Left forelimb (tissue), 1 donor: ENCODE measurements around the gene GADL1.

ENCODE experiments used
- DNase-seq: peaks from one replicate; pipeline ENCODE4 v3.0.0-alpha.2; 2018; ENCODE audit warnings: low spot score

The GADL1 gene

DNA sequence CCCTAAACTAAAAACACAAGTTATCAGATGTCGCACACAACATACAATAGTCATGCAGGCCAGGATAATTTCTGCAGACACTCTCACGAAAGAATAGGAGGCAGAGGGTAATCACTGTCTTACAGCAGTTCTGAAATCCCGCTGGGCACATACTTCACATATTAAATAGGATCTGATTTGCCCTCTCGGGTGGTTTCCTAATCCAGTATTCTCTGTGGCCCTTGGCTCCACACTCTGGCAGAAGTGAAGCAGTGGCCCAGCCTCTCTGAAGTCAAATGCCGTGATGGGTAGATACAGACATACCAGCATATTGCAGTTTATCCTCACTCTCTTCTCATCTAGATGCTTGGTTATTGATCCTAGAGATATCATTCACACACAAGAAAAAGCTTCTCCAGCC lies 19.0 kb downstream of the GADL1 start:
- DNase-seq, result no peak

- DNase-seq, result no peak
These were observed 20.8 kb downstream of the GADL1 start for GRCh38 chr3:30873671-30874070.

DNA sequence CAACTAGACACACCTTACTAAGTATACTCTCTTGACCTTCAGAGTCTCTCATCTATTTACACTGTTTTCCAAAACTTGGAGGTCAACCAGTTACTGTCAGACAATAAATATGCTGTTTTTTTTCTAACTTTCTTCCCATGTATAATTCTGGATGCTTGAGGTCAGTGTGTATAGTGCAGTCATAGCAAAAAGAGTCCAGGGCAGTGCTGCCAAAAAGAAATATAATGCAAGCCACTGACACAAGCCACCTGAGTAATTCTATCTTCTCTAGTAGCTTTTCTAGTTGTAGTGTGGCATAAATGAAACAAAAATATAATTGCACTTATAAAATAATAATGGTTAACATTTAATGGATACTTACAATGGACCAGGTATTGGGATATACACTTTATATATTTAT lies 21.6 kb downstream of the GADL1 start:
- DNase-seq, result no peak

- DNase-seq, result no peak
These were observed 22.7 kb downstream of the GADL1 start for GRCh38 chr3:30871720-30872119.

DNA sequence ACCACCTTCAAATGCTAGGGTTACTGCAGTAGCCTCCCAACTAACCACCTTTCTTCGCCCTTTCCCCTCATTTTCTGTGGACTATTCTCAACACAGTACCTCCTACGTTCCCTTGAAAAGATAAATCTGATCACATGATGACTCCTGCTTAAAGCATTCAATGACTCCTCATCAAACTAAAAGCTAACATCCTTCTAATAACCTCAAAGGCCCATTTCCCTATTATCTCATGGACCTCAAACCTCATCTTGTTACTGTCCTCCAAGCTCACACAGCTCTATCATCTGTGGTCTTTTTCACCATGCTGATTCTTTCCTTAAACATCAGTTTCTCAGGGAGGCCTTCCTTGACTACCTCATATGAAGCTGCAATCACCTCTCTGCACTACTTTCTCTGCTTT lies 29.6 kb downstream of the GADL1 start:
- DNase-seq, result no peak

GRCh38 chr3:30864132-30864531 lies 30.3 kb downstream of the GADL1 start:
- no peak for DNase-seq

DNA sequence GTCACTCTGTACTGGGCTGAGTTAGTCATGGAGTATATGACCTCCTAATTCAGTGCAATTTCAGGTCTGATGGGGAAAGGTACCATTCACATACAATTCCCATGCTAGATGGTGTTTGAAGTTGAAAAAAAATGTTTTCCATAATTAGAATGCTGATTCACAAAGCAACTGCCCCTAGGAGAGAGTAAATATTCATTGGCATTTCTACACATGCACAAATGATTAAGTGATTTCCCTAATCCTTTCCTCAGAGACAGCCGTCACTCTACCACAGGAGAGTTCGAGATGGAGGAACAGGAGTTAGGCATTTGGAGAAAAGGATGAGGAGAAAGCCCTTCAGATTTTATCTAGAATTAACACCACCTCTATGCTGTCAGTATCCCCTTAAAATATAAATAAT lies 32.5 kb downstream of the GADL1 start:
- no peak for DNase-seq

- no peak for DNase-seq
These were observed 35.5 kb downstream of the GADL1 start for GRCh38 chr3:30858894-30859389.

GRCh38 chr3:30855400-30856292 lies 38.8 kb downstream of the GADL1 start:
- no peak for DNase-seq

DNA sequence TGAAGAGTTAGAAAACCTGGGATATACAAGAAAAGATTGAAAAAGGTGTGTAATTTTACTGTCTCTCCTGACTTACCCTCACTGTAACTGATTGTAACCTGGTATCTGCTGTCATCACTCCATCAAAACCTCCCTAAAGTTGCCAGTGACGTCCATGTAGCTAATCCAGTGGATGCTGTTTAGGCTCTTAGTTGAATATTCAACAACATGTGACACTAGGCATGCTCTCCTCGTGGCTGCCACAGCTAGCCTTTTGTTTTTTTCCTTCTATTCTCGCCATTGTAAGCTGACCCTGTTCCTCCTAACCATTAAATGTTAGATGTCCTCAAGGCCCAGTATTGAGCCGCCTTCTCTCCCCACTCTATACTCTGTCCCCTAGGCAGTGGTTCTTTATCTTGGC lies 41.6 kb downstream of the GADL1 start:
- DNase-seq, result no peak

DNA sequence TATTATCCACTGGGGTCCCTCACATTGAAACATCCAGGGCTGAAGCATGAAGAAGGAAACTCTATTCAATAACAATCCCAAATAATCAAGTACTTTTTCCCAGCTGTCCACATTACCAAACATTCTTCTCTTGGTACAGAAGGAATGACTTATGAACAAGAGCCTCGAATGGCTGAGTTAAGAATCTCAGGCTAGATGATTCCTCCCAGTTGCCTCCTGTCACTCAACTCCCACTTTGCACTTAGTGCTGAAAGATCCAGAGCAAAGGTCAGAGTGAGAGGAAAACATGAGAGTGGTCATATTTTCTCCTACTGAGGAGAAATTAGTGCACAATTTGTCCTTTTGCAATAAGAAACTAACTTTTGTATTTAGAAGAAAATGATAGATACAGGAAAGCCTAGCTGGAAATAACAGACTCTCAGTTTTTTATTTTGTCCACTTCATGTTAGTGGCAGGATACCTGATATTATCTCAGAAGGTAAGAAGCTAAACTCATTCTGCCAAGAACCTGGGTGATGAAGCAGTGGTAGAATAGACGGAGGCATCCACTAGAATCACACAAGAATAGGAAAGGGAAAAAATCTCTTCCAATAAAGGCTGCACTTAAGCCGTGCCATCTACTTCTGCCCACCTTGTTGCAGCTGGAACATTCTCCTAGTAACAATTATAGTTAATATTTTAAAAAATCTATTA lies 46.2 kb downstream of the GADL1 start:
- DNase-seq, result no peak

GRCh38 chr3:30847592-30847991 lies 46.9 kb downstream of the GADL1 start:
- no peak for DNase-seq

GRCh38 chr3:30845606-30846005 lies 48.9 kb downstream of the GADL1 start:
- no peak for DNase-seq

DNA sequence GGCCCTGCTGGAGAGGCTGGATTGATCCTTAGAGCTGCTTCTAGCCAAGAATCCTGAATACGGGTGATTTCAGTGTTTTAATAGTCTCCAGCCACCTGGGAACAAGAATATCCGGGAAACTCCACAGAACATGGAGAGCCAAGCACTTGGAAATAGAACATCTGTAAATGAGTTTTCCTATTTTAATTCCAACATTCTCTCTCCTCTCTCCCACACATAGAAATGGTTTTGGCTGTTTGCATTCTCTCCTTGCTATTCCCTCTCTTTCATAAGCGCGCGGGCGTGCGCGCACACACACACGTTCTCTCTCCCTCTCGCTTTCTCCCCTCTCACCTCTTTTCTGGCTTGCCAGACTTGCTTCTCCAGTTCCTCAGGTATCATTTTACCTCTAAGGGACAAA lies 50.6 kb downstream of the GADL1 start:
- DNase-seq, result no peak

GRCh38 chr3:30836141-30836540 lies 58.3 kb downstream of the GADL1 start:
- no peak for DNase-seq

- no peak for DNase-seq
These were observed 58.8 kb downstream of the GADL1 start for GRCh38 chr3:30835667-30836066.

GRCh38 chr3:30832961-30833575 lies 61.4 kb downstream of the GADL1 start:
- DNase-seq, result no peak

- DNase-seq, result no peak
These were observed 67.4 kb downstream of the GADL1 start for GRCh38 chr3:30827080-30827479.

DNA sequence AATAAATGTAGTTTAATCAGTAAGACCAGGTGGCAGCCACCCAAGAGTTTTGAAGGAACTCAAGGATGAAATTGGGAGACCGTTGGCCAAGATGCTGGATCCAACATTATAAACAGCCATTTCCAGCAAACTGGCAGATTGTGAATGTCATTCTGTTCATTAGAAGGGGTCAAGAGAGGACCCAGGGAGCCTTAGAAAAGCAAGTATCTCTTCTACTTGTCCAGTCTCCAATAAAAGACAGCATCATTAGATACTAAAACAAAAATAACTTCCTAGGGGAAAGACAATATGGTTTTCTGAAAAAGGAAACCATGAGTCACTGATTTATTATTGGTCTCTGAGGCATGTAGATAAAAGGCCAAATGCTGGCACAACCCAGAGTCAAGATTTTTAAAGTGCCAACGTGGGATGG lies 67.9 kb downstream of the GADL1 start:
- DNase-seq, result no peak

DNA sequence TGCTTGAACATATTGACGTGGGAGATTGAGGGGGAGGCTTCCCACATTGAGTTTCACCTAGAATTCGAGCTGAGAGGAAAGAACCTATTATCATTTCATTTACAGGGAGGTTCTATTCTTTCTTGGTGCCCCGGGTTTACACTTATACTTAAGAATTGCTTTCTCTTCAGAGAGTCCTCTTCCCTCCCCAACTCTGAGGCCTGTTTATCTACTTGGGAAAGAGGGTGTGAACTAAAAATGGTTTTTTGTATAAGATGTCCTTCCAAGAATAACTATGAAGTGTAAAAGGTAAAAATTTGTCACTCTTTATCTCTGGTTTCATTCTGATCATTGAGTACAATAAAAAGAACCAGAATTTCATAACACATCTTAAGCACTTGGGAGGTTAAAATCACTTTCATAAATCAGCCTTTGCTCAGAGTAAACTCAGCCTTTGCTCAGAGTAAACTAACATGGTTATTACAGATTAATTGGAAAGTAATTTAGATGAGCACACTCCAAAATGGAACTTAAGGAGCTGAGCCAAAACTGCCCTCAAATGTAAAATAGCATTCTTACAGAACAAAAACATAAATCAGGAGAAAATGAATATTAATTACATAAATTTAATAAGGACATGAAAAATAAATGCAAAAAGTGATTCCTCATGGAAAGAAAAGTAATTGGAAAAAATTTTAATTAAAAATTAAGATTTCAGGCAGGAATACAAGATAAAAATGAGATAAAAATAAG lies 75.2 kb downstream of the GADL1 start:
- no peak for DNase-seq

- no peak for DNase-seq
These were observed 80.7 kb downstream of the GADL1 start for GRCh38 chr3:30813734-30814133.

- DNase-seq, result no peak
These were observed 83.2 kb downstream of the GADL1 start for GRCh38 chr3:30811151-30811795.
